Measurements from ENCODE around the gene ASPHD1. TPM values are rescaled to one million over a fixed set of nuclear protein-coding genes. Genes with fewer than 3 reads are reported as not detected.
"Not testable (repeated sequence)": the region's sequence is repeated elsewhere in the genome, so short reads cannot be mapped to it uniquely, and the experiment has no call there.

The ASPHD1 gene
- total RNA-seq, 1 experiment from 2014 or later = 2.0 TPM

DNA sequence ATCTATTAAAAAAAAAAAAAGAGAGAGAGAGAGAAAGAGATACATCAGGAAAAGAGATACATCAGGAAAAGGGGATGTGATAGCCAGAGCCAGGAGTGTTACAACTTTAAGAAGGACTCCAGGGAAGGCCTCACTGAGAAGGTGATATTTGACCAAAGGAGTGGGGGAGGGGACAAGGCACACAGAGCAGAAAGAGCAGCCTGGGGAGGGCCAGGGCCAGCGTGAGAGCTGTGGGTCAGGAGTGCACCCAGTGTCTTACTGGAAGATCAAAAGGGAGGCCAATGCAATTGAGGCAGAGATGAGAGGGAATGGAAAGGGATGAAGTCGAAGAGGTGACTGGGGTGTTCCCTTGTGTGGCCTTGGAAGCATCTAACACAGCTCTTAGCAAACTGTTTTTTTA lies 7.7 kb downstream of the ASPHD1 start:
- Histone ChIP-seq H3K9me3 (ENCODE audit: low read depth, low read length, poor library complexity, severe bottlenecking) (no peaks in the 10 kb centered on the region), H3K27ac (ENCODE audit: low read depth, low read length, poor library complexity, severe bottlenecking) (no peak overlapping the region), H3K36me3 (ENCODE audit: insufficient read depth, low read length, poor library complexity, severe bottlenecking) (no peaks in the 10 kb centered on the region), H3K27me3 (replicated peaks; ENCODE audit: insufficient read depth, low read depth, low read length, poor library complexity) (no peaks in the 10 kb centered on the region), H3K4me3 (ENCODE audit: low read depth, low read length, poor library complexity, severe bottlenecking) (no peak overlapping the region), H3K4me1 (ENCODE audit: insufficient read depth, low read length, poor library complexity, severe bottlenecking) (no peaks in the 10 kb centered on the region)
- ChIA-PET CTCF (no interaction called here), POLR2A (ENCODE audit: low non-redundant PET) (no interaction called here)
- DNase-seq (ENCODE audit: low spot score) = no peak
- no TSS peak for BruUV-seq (replicated peaks)
- intact Hi-C loops (cut with micrococcal nuclease; ENCODE audit: unreplicated experiment) = no loop called here
- TF ChIP-seq EZH2 (IDR thresholded peaks at IDR 0.05; ENCODE audit: borderline replicate concordance, low read depth, low read length, poor library complexity, severe bottlenecking) = no peak
- TF ChIP-seq, protein P1, sequence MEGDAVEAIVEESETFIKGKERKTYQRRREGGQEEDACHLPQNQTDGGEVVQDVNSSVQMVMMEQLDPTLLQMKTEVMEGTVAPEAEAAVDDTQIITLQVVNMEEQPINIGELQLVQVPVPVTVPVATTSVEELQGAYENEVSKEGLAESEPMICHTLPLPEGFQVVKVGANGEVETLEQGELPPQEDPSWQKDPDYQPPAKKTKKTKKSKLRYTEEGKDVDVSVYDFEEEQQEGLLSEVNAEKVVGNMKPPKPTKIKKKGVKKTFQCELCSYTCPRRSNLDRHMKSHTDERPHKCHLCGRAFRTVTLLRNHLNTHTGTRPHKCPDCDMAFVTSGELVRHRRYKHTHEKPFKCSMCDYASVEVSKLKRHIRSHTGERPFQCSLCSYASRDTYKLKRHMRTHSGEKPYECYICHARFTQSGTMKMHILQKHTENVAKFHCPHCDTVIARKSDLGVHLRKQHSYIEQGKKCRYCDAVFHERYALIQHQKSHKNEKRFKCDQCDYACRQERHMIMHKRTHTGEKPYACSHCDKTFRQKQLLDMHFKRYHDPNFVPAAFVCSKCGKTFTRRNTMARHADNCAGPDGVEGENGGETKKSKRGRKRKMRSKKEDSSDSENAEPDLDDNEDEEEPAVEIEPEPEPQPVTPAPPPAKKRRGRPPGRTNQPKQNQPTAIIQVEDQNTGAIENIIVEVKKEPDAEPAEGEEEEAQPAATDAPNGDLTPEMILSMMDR (conservative IDR thresholded peaks at IDR 0.05; ENCODE audit: low read depth, low read length) = no peak

DNA sequence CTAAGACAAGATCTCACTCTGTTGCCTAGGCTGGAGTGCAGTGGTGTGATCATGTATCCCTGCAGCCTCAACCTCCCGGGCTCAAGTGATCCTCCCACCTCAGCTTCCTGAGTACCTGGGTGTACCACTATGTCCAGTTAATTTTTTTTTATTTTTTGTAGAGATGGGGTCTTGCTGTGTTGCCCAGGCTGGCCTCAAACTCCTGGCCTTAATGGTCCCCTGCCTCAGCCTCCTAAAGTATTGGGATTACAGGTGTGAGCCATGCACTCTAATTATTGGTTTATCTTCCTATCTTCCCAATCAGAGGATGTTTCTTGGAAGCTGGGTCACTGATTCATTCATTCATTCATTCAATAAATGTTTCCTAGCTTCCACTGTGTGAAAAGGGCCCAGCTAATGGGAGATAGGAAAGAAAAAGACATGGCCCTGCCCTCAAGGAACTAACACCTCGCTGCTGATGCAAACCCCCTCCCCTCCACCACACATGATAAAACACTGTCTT lies 8.5 kb downstream of the ASPHD1 start:
- TF ChIP-seq, protein P1 (conservative IDR thresholded peaks at IDR 0.05; ENCODE audit: low read depth, low read length) = no peak
- TF ChIP-seq EZH2 (IDR thresholded peaks at IDR 0.05; ENCODE audit: borderline replicate concordance, low read depth, low read length, poor library complexity, severe bottlenecking) = no peak
- POLR2A ChIA-PET (ENCODE audit: low non-redundant PET) = no interaction called here
- H3K4me1 ChIP-seq (ENCODE audit: insufficient read depth, low read length, poor library complexity, severe bottlenecking) = no peaks in the 10 kb centered on the region
- CTCF ChIA-PET = no interaction called here
- intact Hi-C loops (cut with micrococcal nuclease; ENCODE audit: unreplicated experiment) = no loop called here
- BruUV-seq (replicated peaks) = no TSS peak
- H3K27ac ChIP-seq (ENCODE audit: low read depth, low read length, poor library complexity, severe bottlenecking) = no peak overlapping the region
- H3K27me3 ChIP-seq (replicated peaks; ENCODE audit: insufficient read depth, low read depth, low read length, poor library complexity) = no peaks in the 10 kb centered on the region
- no peak for DNase-seq (ENCODE audit: low spot score)
- H3K9me3 ChIP-seq (ENCODE audit: low read depth, low read length, poor library complexity, severe bottlenecking) = no peaks in the 10 kb centered on the region
- no peaks in the 10 kb centered on the region for H3K36me3 ChIP-seq (ENCODE audit: insufficient read depth, low read length, poor library complexity, severe bottlenecking)
- no peak overlapping the region for H3K4me3 ChIP-seq (ENCODE audit: low read depth, low read length, poor library complexity, severe bottlenecking)

- ChIA-PET POLR2A (ENCODE audit: low non-redundant PET) (no interaction called here), CTCF (no interaction called here)
- Histone ChIP-seq H3K36me3 (ENCODE audit: insufficient read depth, low read length, poor library complexity, severe bottlenecking) (no peaks in the 10 kb centered on the region), H3K9me3 (ENCODE audit: low read depth, low read length, poor library complexity, severe bottlenecking) (no peaks in the 10 kb centered on the region), H3K4me3 (ENCODE audit: low read depth, low read length, poor library complexity, severe bottlenecking) (no peak overlapping the region), H3K27me3 (replicated peaks; ENCODE audit: insufficient read depth, low read depth, low read length, poor library complexity) (no peaks in the 10 kb centered on the region), H3K4me1 (ENCODE audit: insufficient read depth, low read length, poor library complexity, severe bottlenecking) (no peaks in the 10 kb centered on the region), H3K27ac (ENCODE audit: low read depth, low read length, poor library complexity, severe bottlenecking) (no peak overlapping the region)
- TF ChIP-seq, protein P1 (conservative IDR thresholded peaks at IDR 0.05; ENCODE audit: low read depth, low read length) = no peak
- TF ChIP-seq EZH2 (IDR thresholded peaks at IDR 0.05; ENCODE audit: borderline replicate concordance, low read depth, low read length, poor library complexity, severe bottlenecking) = no peak
- no TSS peak for BruUV-seq (replicated peaks)
- no peak for DNase-seq (ENCODE audit: low spot score)
- intact Hi-C loops (cut with micrococcal nuclease; ENCODE audit: unreplicated experiment) = no loop called here
Observed at GRCh38 chr16:29909391-29909790, 9.1 kb downstream of the ASPHD1 start.

DNA sequence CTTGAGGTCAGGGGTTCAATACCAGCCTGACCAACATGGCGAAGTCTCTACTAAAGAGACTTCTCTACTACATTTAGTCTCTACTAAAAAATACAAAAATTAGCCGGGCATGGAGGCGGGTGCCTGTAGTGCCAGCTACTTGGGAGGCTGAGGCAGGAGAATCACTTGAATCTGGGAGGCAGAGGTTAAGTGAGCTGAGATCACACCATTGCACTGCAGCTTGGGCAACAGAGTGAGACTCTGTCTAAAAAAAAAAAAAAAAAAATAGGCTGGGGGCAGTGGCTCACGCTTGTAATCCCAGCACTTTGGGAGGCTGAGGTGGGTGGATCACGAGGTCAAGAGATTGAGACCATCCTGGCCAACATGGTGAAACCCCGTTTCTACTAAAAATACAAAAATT lies 9.6 kb downstream of the ASPHD1 start:
- BruUV-seq (replicated peaks); H3K4me3 ChIP-seq (ENCODE audit: low read depth, low read length, poor library complexity, severe bottlenecking); H3K36me3 ChIP-seq (ENCODE audit: insufficient read depth, low read length, poor library complexity, severe bottlenecking); DNase-seq (ENCODE audit: low spot score); POLR2A ChIA-PET (ENCODE audit: low non-redundant PET); H3K4me1 ChIP-seq (ENCODE audit: insufficient read depth, low read length, poor library complexity, severe bottlenecking); H3K9me3 ChIP-seq (ENCODE audit: low read depth, low read length, poor library complexity, severe bottlenecking); H3K27me3 ChIP-seq (replicated peaks; ENCODE audit: insufficient read depth, low read depth, low read length, poor library complexity); intact Hi-C loops (cut with micrococcal nuclease; ENCODE audit: unreplicated experiment); H3K27ac ChIP-seq (ENCODE audit: low read depth, low read length, poor library complexity, severe bottlenecking): not testable (repeated sequence)
- CTCF ChIA-PET = interaction anchor here (0.7 kb wide), 1 partner anchor 32 kb away, joined by 9 read pairs; no protein-coding TSS in a partner anchor

Measured in A673 (cell line).